ENCODE data around the gene RNU7-1. TPM values are rescaled to one million over a fixed set of nuclear protein-coding genes. Genes with fewer than 3 reads are reported as not detected.

The RNU7-1 gene
- total RNA-seq, 1 experiment from 2014 or later: not detected

DNA sequence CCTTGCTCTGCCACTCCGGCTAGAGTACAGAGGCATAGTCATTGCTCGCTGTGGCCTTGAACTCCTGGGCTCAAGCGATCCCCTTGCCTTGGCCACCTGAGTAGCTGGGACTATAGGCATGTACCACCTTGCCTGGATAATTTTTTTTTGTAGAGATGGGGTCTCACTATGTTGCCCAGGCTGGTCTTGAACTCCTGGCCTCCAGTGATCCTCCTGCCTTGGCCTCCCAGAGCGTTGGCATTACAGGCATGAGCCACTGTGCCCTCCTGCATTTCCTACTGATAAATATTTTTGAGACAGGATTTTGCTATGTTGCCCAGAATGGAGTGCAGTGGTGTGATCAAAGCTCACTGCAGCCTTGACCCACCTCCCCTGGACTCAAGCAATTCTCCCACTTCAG, 36.5 kb downstream of the RNU7-1 start:
- no peaks in the 10 kb centered on the region for H3K9me3 ChIP-seq (replicated peaks)
- H3K4me3 ChIP-seq: no peak overlapping the region
- H3K4me1 ChIP-seq (replicated peaks): no peaks in the 10 kb centered on the region
- DNase-seq (ENCODE audit: low read depth in 1 of 2, low spot score in 2 of 2): no peak
- peaks cover 81% of the 10 kb centered on the region for H3K36me3 ChIP-seq
- no peaks in the 10 kb centered on the region for H3K27me3 ChIP-seq (replicated peaks)
- no peak overlapping the region for H3K27ac ChIP-seq

DNA sequence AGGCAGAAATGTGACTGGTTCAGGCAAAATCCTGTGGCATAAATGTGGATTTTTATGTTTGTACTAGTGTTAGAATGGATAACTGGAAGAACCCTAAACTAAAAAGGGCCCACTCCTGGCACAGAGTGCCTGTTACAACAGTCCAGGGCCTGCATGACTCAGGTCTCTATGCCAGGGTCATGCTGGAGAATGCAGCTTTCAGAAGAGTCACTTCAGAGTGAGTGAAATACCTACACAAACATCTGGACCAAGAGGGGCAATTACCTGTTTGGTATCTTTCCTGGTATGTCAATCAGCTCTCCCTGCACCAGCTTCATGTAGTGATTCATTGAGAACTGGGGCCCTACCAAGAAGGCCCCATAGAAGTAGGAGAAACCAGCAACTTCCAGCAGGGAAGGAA, 37.1 kb downstream of the RNU7-1 start:
- H3K27me3 ChIP-seq (replicated peaks): no peaks in the 10 kb centered on the region
- no peak overlapping the region for H3K27ac ChIP-seq
- peaks cover 75% of the 10 kb centered on the region for H3K36me3 ChIP-seq
- H3K4me1 ChIP-seq (replicated peaks): no peaks in the 10 kb centered on the region
- no peaks in the 10 kb centered on the region for H3K9me3 ChIP-seq (replicated peaks)
- DNase-seq (ENCODE audit: low read depth in 1 of 2, low spot score in 2 of 2): no peak
- no peak overlapping the region for H3K4me3 ChIP-seq

DNA sequence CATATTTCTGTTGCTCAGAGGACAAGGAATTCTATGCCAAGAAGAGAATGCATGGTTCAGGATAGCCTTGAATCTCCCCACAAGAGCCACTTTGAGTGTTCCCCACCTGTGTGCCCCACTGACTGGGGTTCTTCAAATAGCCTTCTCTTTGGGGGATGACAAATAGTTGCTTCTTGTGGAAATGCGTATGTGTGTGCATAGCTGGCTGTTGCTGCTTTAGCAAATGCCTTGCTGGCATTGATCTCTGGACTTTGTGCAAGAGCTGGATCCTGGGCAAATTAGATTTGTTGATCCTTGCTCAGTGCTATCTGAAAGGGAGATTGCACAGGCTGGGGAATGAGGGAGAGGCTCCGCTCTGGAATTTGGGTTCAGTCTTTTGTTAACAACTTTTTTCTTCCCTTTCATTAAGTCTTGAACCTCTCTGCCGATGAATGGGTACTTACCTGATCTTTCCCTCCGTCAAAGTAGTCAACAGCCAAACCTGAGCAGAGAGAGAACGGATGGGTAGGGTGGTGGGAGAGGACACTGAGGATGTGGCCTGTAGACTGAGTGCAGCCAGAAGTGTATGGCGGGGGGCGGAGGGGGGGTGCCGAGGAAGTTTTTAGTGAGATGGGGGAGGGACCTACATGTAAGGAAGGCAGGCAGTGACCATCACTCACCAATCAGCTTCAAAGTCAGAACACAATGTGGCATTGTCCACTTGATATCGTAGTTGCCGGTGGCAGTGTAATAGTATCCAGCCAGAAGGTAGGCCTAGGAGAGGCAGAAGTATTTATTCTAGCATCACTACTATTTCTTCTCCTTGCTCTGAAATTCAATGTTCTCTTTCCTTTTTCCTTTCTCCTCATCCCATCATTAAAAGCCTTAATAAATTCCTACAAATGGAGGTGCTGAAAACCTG, 37.8 kb downstream of the RNU7-1 start:
- no peaks in the 10 kb centered on the region for H3K9me3 ChIP-seq (replicated peaks)
- H3K27ac ChIP-seq: no peak overlapping the region
- H3K27me3 ChIP-seq (replicated peaks): no peaks in the 10 kb centered on the region
- DNase-seq (ENCODE audit: low read depth in 1 of 2, low spot score in 2 of 2): no peak
- H3K36me3 ChIP-seq: peaks cover 68% of the 10 kb centered on the region
- no peaks in the 10 kb centered on the region for H3K4me1 ChIP-seq (replicated peaks)
- H3K4me3 ChIP-seq: no peak overlapping the region

DNA sequence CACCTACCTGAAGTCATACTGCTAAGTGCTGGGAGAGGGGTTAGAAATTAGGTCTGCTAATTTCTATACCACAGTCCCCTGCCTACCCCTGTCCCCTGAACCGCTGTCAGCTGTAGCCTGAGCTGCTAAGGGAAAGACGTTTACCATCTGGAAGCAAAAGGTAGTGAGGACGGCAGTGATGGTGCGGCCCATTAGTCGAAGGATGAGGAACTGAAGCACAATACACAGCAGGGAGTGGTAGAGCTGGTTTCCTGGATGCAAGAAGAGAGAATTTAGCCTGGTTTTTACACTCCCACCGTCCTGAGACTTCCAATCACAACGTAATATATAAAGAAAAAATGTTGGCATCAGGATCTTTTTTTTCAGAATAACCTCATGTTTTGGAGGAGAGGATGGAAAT, 38.9 kb downstream of the RNU7-1 start:
- H3K27ac ChIP-seq: no peak overlapping the region
- DNase-seq (ENCODE audit: low read depth in 1 of 2, low spot score in 2 of 2): no peak
- H3K9me3 ChIP-seq (replicated peaks): no peaks in the 10 kb centered on the region
- H3K36me3 ChIP-seq: peaks cover 62% of the 10 kb centered on the region
- H3K27me3 ChIP-seq (replicated peaks): no peaks in the 10 kb centered on the region
- H3K4me3 ChIP-seq: no peak overlapping the region
- no peaks in the 10 kb centered on the region for H3K4me1 ChIP-seq (replicated peaks)

DNA sequence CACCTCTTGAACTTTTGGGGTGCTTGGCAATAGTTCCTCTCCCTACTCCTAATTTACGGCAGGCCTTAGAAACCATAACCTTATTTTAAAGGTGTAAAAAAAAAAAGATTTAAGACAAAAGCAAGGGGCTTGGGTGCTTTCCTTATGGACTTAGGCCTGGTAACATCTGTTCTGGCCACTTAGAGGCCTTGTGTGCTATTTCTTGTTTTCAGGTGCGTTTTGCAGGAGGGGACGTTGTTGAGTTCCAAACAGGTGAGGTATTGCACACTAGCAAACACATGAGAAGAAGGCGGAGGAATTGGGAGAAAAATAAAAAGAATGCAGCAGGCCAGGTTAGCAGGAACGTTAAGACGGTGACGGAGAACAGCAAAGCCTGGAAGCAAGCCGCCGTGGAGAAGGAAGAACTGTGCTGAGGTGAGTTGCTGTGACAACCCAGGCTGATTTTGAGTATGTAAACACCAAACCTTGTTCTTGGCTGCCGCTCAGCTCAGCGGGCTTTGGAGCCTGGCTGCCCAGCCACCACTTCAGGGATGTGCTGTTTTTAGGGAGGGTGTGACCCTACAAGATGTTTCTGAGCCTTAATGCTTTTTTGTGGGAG, 44.4 kb downstream of the RNU7-1 start:
- Histone ChIP-seq H3K27me3 (replicated peaks) (no peaks in the 10 kb centered on the region), H3K27ac (no peak overlapping the region), H3K9me3 (replicated peaks) (no peaks in the 10 kb centered on the region), H3K36me3 (peaks cover 30% of the 10 kb centered on the region), H3K4me1 (replicated peaks) (no peaks in the 10 kb centered on the region), H3K4me3 (no peak overlapping the region)
- DNase-seq (ENCODE audit: low read depth in 1 of 2, low spot score in 2 of 2): no peak

Other genes with a start within 250 kb of the RNU7-1 start
- not detected in 2 replicates for gene PIANP, start 243.0 kb upstream of the RNU7-1 start, total RNA-seq (2014; rRNA removed; shearing (Covaris generic))
- 80.2 and 82.4 TPM in 2 replicates for gene COPS7A, start 219.8 kb upstream of the RNU7-1 start, total RNA-seq (2014; rRNA removed; shearing (Covaris generic))
- 171 and 243 TPM in 2 replicates for gene MLF2, start 190.7 kb upstream of the RNU7-1 start, total RNA-seq (2014; rRNA removed; shearing (Covaris generic))
- gene PTMS, start 177.5 kb upstream of the RNU7-1 start, total RNA-seq (2014; rRNA removed; shearing (Covaris generic)): 243 and 442 TPM in 2 replicates
- 0.13 and 0.47 TPM in 2 replicates for gene LAG3, start 171.3 kb upstream of the RNU7-1 start, total RNA-seq (2014; rRNA removed; shearing (Covaris generic))
- gene CD4, start 154.3 kb upstream of the RNU7-1 start, total RNA-seq (2014; rRNA removed; shearing (Covaris generic)): not detected in 2 replicates
- 0.16 TPM in 1 of 2 replicates, not detected in the other for gene GPR162, start 122.0 kb upstream of the RNU7-1 start, total RNA-seq (2014; rRNA removed; shearing (Covaris generic))
- 0.63 TPM in 1 of 2 replicates, not detected in the other for gene P3H3, start 115.4 kb upstream of the RNU7-1 start, total RNA-seq (2014; rRNA removed; shearing (Covaris generic))
- not detected in 2 replicates for gene GNB3, start 102.9 kb upstream of the RNU7-1 start, total RNA-seq (2014; rRNA removed; shearing (Covaris generic))
- 143 and 156 TPM in 2 replicates for gene CDCA3, start 92.5 kb upstream of the RNU7-1 start, total RNA-seq (2014; rRNA removed; shearing (Covaris generic))
- 121 and 150 TPM in 2 replicates for gene USP5, start 91.7 kb upstream of the RNU7-1 start, total RNA-seq (2014; rRNA removed; shearing (Covaris generic))
- 1,911 and 2,129 TPM in 2 replicates for gene TPI1, start 76.3 kb upstream of the RNU7-1 start, total RNA-seq (2014; rRNA removed; shearing (Covaris generic))
- 14.1 and 16.2 TPM in 2 replicates for gene SPSB2, start 70.5 kb upstream of the RNU7-1 start, total RNA-seq (2014; rRNA removed; shearing (Covaris generic))
- 12.2 and 20.0 TPM in 2 replicates for gene LRRC23, start 39.0 kb upstream of the RNU7-1 start, total RNA-seq (2014; rRNA removed; shearing (Covaris generic))
- 5.3 and 7.1 TPM in 2 replicates for gene ENO2, start 29.2 kb upstream of the RNU7-1 start, total RNA-seq (2014; rRNA removed; shearing (Covaris generic))
- gene ATN1, start 15.9 kb upstream of the RNU7-1 start, total RNA-seq (2014; rRNA removed; shearing (Covaris generic)): 6.0 and 7.2 TPM in 2 replicates
- gene C12orf57, start 206 bp downstream of the RNU7-1 start, total RNA-seq (2014; rRNA removed; shearing (Covaris generic)): 331 and 408 TPM in 2 replicates
- not detected in 2 replicates for gene PTPN6, start 7.5 kb downstream of the RNU7-1 start, total RNA-seq (2014; rRNA removed; shearing (Covaris generic))
- gene PHB2, start 26.8 kb downstream of the RNU7-1 start, total RNA-seq (2014; rRNA removed; shearing (Covaris generic)): 254 and 334 TPM in 2 replicates
- 60.7 and 65.8 TPM in 2 replicates for gene EMG1, start 27.1 kb downstream of the RNU7-1 start, total RNA-seq (2014; rRNA removed; shearing (Covaris generic))
- gene LPCAT3, start 74.7 kb downstream of the RNU7-1 start, total RNA-seq (2014; rRNA removed; shearing (Covaris generic)): 8.3 and 19.2 TPM in 2 replicates
- gene C1S, start 116.9 kb downstream of the RNU7-1 start, total RNA-seq (2014; rRNA removed; shearing (Covaris generic)): 21.2 and 35.0 TPM in 2 replicates
- gene C1R, start 148.6 kb downstream of the RNU7-1 start, total RNA-seq (2014; rRNA removed; shearing (Covaris generic)): 36.1 and 45.7 TPM in 2 replicates
- gene C1RL, start 165.4 kb downstream of the RNU7-1 start, total RNA-seq (2014; rRNA removed; shearing (Covaris generic)): 0.63 and 2.5 TPM in 2 replicates
- not detected in 2 replicates for gene RBP5, start 185.1 kb downstream of the RNU7-1 start, total RNA-seq (2014; rRNA removed; shearing (Covaris generic))
- 0.82 TPM in 1 of 2 replicates, not detected in the other for gene CLSTN3, start 186.6 kb downstream of the RNU7-1 start, total RNA-seq (2014; rRNA removed; shearing (Covaris generic))
- gene PEX5, start 245.9 kb downstream of the RNU7-1 start, total RNA-seq (2014; rRNA removed; shearing (Covaris generic)): 18.7 and 24.8 TPM in 2 replicates

Data from SJSA1 (cell line).